Activated CD8-positive, alpha-beta memory T cell treated with anti-CD3 and anti-CD28 coated beads, Interleukin-2, amount 50 U/mL, for 1 hour (primary cell): ENCODE results near the gene TAS2R5.
"Not testable (repeated sequence)": the region's sequence is repeated elsewhere in the genome, so short reads cannot be mapped to it uniquely, and the experiment has no call there.

Source experiments
- DNase-seq: peaks from one replicate; pipeline ENCODE4 v3.0.0-alpha.2; 2020; ENCODE audit errors: extremely low read depth

The TAS2R5 gene, protein sequence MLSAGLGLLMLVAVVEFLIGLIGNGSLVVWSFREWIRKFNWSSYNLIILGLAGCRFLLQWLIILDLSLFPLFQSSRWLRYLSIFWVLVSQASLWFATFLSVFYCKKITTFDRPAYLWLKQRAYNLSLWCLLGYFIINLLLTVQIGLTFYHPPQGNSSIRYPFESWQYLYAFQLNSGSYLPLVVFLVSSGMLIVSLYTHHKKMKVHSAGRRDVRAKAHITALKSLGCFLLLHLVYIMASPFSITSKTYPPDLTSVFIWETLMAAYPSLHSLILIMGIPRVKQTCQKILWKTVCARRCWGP

DNA sequence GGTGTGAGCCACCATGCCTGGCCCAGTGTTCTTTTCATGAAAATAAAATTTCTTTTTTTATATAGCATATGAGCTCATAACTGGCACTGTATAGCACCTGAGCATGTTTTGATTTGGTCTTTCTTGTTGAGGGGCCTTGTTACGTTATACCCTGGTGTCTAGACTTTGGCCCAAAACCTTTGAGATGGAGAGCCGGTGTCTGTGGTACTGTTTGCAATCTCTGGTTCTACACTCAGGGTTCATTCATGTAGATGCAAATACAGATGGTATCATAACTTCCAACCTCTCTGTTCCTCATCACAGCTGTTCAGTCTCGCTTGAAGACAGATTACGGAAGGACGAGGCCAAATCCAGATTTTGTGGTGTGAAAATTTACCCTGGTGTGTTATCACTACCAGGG, at the start of gene TAS2R5:
Gene TAS2R5, plus strand, starts transcription at position 301 of the 400 bp plus-strand sequence. CDS start 145 bp downstream, outside the sequence.
- DNase-seq: no peak

GRCh38 chr7:141742229-141742628, 47.8 kb upstream of the TAS2R5 start:
- DNase-seq: no peak

DNA sequence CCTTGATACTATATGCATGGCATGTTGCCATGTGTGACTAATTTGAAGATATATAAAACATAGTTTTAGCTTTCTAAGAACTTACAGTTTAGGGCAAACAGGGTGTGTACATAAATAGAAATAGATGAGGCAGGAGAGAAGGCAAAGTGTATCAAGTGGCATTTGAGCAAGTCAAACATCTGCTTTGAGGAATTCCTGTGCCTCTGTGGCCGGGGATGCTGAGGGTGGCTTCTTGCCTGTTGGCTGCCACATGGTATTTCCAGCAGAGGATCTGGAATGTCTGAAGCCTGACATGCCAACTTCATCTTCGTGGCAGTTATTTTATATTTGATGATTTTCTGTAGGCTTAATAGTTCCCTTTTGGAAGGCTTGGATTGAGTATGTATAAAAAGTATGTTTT, 45.9 kb upstream of the TAS2R5 start:
- DNase-seq: no peak

GRCh38 chr7:141748396-141748795, 41.6 kb upstream of the TAS2R5 start:
- DNase-seq: no peak

DNA sequence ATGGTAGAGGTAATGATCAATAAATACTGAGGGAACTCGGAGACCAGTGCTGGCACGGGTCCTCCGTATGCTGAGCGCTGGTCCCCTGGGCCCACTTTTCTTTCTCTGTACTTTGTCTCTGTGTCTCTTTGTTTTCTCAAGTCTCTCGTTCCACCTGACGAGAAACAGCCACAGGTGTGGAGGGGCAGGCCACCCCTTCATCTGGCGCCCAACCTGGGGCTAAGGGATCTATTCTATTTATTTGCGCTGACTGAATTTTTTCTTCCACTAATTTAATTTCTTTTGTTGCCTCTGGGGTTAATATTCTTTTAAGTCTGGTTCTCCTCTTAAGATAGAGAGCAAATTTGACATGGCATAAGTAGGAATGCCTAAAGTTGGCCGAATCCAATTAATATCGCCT, 38.1 kb upstream of the TAS2R5 start:
- DNase-seq: not testable (repeated sequence)

- no peak for DNase-seq
These were observed 37.4 kb upstream of the TAS2R5 start for GRCh38 chr7:141752634-141753033.

- DNase-seq: no peak
These were observed 35.1 kb upstream of the TAS2R5 start for GRCh38 chr7:141754939-141755338.

GRCh38 chr7:141763797-141764196, 26.2 kb upstream of the TAS2R5 start, which contains the start of gene TAS2R3:
TSS of gene TAS2R3 (plus strand) at chr7:141764097. CDS start at chr7:141764159, 62 bp downstream.
- DNase-seq: no peak

GRCh38 chr7:141770083-141770583, 19.9 kb upstream of the TAS2R5 start:
- DNase-seq: not testable (repeated sequence)

GRCh38 chr7:141776374-141776773, 13.6 kb upstream of the TAS2R5 start, which contains the start of gene TAS2R4:
TSS of gene TAS2R4 (plus strand) at chr7:141776674. CDS start at chr7:141778489, 1,815 bp downstream.
- no peak for DNase-seq

DNA sequence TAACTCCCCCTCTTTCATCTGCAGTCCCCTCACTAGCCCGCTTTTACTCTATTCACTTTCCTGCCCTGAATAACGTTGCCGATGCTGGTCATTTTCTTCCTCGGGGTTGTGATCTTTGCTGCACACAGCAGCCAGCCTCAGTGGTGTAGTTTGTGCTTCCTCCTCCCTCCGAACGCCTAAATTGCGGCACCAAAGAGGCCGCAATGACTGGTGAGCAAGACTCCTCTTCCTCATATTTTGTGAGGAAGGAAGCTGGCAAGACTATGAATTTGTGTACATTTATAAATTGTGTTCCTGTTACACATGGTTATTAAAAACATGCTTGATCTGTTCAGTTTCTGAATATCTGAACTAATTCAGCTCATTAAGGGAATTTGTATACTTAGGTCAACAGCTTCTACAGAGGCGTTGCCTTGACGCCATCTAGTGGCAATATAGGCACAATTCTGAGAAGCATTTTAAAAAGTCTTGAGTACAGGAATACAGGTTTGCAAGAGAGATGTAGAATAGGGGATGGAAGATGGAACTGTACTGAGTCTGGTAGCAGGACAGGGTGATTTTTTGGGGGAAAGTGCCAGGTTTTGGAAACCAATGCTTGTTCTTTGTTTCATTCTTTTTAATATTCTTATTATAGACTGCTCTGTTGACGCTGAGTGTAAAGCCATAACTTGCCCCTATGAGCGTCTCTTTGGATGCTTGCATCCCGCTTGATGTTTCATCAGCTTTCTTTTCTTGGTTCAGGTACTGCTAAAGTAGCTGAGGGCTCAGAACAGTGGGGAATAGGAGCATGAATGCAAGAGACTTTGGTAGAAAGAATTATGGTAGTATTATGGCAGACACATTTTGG, 4.1 kb upstream of the TAS2R5 start:
- no peak for DNase-seq

GRCh38 chr7:141788296-141788695, 1.7 kb upstream of the TAS2R5 start:
- DNase-seq: no peak

- no peak for DNase-seq
These were observed 2.5 kb downstream of the TAS2R5 start for GRCh38 chr7:141792526-141792925.

DNA sequence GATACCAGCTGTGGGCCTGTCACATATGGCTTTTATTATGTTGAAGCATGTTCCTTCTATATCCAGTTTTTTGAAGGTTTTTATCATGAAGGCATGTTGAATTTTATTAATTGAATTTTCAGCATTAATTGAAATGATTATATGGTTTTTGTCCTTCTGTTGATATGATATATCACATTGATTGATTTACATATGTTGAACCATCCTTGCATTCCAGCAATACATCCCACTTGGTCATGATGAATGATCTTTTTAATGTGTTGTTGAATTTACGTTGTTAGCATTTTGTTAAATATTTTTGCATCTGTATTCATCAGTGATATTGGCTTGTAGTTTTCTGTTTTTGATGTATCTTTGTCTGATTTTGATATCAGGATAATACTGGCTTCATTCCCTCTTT, 30.1 kb downstream of the TAS2R5 start:
- no peak for DNase-seq

GRCh38 chr7:141822432-141822831, 32.4 kb downstream of the TAS2R5 start:
- DNase-seq: not testable (repeated sequence)

DNA sequence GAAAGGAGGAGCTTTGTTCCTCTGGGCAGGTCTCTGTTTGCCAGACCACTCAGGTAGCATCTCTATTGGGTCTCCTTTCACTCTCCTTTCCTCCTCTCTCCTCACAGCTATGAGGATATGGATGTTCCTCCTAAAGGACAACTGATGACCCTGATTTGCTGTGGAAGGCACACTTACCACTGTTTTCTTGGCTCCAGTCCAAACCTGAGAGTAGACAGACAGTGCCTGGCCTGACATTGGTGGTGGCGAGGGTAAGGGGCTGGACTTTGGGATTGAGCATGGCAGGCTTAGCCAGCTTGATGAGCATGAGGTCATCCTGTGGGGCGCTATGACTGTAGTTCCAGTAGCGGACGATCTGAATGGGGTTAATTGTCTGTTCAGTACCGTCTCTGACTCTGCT, 47.7 kb downstream of the TAS2R5 start:
- no peak for DNase-seq

DNA sequence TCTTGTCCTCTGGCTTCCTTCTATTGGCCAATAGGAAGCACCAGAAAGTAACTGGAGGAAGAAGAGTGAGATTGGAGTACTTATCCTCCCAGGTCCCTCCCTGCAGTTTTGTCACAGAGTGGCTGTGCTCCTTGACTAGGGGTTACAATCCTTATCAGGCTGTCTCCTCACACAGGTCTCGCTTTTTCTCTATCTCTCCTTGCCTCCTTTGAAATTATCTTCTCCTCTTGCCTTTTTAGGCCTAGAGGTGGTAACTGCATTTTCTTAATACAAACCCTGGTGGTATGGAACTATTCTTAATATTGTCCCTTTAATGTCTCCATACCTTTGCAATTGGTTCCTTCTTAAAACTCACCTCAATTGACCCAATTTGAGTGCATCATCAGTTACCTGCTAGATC, 48.6 kb downstream of the TAS2R5 start:
- DNase-seq: no peak

- no peak for DNase-seq
These were observed 49.2 kb downstream of the TAS2R5 start for GRCh38 chr7:141839256-141839655.

DNA sequence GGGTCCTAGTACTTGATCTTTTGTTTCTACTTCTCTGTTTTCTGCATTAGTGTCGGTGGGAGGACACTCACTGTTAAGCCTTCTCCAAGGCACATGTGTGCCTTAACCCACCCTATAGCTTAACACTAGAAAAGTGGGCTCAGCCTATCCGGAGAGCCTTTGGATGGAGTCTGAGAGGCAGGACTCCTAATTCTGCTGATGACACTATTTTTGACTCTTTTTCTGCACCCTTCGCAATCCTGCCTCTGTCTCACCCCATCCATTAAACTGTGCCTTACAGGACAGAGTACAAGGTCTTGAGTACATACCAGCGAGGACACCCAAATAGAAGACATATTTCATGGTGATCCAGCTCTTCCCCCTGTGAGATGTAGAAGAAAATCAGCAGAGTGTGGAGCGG, 50.7 kb downstream of the TAS2R5 start:
- no peak for DNase-seq
